GM18861 (cell line): ENCODE results near the gene PSRC1.

Experiments
- ATAC-seq: cut with Tn5 transposase; IDR thresholded peaks from one replicate; pipeline ENCODE4 v1.9.1; 2021; ENCODE audit not compliant: unreplicated experiment

PSRC1 gene

GRCh38 chr1:109248797-109249629 lies 33.9 kb downstream of the PSRC1 start, which contains the start of gene CELSR2:
Gene CELSR2 (plus strand): TSS chr1:109249539. CDS start chr1:109250080, 541 bp downstream.
- peak; percentile 64 for ATAC-seq

DNA sequence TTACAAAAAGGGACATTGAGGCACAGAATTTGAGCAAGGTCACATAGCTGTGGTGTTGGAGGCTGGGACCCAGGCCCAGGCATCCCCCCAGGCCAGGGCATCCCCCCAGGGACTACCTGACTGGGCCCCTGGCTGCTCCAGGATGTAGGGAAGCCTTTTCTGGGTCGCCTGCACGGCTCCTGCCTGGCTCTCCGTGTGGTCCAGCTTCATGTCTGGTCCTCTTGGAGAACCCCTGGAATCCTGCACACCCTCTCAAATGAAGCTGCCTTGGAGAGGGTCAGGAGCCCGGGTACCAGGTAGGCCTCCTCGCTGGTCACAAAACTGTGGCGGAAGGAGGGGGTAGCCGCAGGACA lies 34.5 kb downstream of the PSRC1 start:
- no peak for ATAC-seq

GRCh38 chr1:109247401-109248365 lies 35.3 kb downstream of the PSRC1 start:
- no peak for ATAC-seq

GRCh38 chr1:109246141-109246551 lies 36.8 kb downstream of the PSRC1 start:
- ATAC-seq = no peak

DNA sequence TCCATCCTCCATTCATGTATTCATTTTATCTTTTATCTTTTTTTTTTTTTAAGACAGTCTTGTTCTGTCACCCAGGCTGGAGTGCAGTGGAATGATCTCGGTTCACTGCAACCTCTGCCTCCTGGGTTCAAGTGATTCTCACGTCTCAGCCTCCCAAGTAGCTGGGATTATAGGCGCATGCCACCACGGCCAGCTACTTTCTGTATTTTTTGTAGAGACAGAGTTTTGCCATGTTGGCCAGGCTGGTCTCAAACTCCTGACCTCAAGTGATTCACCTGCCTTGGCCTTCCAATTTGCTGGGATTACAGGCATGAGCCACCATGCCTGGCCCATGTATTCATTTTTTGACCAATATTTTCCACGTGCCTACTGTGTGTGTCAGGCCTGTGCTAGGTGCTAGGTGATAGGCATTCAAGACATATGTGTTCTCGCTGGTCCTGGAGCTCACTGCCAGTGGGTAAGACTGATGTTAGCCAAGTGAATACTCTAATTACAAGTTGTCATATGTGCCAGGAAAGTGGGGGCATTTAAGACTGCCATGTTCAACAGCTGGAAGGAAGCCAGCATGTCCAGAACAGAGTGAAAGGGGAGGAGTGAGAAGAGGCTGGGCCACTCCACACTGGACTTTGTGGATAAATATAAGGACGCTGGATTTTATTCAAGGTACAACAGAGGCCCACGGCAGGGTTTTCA lies 38.9 kb downstream of the PSRC1 start:
- no peak for ATAC-seq

- ATAC-seq = no peak
Measured at GRCh38 chr1:109243221-109243620, 39.7 kb downstream of the PSRC1 start.

GRCh38 chr1:109242387-109242786 lies 40.6 kb downstream of the PSRC1 start:
- ATAC-seq = no peak

DNA sequence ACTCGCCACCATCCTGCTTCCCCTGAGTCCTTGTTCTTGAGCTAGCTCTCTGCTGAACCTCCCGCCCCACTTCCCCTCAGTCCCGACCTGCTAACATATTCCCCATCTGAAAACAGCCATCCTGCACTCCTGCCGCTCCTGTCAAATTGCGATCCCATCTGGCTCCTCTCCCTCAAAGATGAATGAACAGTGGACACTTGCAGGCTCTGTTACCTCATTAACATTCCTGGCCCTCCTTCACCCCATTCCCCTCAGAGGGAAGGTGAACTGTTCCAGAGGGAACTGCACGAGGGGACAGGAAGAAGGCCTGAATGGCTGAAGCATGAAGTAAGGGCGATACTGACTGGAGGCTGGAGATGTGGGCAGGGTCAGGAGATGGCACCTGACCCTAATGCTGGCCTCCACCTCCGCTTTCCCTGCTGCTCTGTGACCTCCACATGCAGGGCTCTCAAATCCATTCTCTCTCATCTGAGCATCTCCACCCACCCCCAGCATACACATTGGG lies 41.1 kb downstream of the PSRC1 start:
- no peak for ATAC-seq

GRCh38 chr1:109241344-109241743 lies 41.6 kb downstream of the PSRC1 start:
- ATAC-seq = no peak

- ATAC-seq = no peak
Measured at GRCh38 chr1:109240158-109241152, 42.5 kb downstream of the PSRC1 start.

GRCh38 chr1:109239409-109240068 lies 43.4 kb downstream of the PSRC1 start:
- ATAC-seq = peak; percentile 73

DNA sequence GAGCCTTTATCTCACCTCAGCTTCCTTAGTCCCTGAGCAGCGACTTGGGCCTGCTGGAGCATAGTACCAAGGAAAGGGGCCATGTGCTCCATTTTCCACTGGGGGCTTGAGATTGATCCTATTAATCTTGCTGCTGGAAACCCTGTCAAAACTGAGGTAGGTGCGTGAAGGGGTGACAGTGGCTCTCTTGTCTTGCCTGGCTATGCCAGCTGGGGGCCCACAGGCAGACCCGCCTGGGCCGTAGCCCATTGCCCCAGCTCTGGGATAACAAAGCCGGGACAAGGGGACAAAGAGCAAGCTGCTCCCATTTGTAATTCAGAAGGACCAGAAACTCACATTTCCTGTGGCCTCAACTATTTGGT lies 43.9 kb downstream of the PSRC1 start:
- ATAC-seq = no peak

DNA sequence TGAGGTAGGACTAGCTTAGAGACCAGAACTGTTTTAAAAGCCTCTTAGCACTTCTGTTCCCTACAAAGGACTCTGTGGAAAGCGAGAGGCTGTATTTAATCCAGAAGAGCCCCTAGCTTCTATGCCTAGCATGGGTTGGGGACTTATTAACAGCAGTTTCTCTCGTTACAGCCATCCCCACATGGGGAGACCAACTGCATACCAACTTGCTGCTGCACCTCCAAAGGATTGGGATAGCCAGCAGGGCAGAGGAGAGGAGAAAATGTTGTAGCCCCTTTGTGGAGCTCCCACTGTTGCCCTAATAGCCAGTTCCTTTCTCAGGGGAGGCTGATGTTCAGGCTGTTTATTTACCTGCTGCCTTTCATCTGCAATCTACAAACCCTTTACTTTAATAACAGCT lies 44.6 kb downstream of the PSRC1 start:
- ATAC-seq = no peak

GRCh38 chr1:109237512-109237911 lies 45.4 kb downstream of the PSRC1 start:
- ATAC-seq = no peak

- ATAC-seq = no peak
Measured at GRCh38 chr1:109235137-109235536, 47.8 kb downstream of the PSRC1 start.

DNA sequence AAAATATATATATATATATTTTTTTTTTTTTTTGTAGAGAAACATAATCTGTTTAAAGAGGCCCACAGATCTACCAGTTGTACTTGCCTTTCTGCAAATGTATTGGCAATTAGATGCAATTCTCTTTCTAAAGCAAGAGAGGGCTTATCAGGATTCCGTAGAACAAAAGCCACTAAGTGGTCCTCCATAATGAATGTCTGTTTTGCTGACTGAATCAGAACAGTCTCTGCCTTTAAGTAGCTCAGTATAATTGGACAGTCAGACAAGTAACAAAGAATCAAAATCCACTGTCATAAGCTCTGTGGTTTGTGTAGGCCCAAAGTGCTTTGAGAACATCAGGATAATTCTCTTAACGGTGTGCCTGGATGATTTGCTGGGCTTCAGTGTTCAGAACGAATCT lies 51.9 kb downstream of the PSRC1 start:
- ATAC-seq = no peak
